PC-3 (cell line): Measurements from ENCODE around the gene PKN1. TPM values are rescaled to one million over a fixed set of nuclear protein-coding genes. Genes with fewer than 3 reads are reported as not detected.
A peak's percentile ranks its signal among the peaks of the same experiment; 100 is the strongest.

Source experiments
- ATAC-seq: fragments of 200-7000 bp; cut with Tn5 transposase; 2 replicates; pipeline ENCODE4 v1.9.1; 2020; ENCODE audit warnings: mild to moderate bottlenecking, moderate library complexity
- BruUV-seq: library from RNA; stranded (reverse); fragments of 400-500 nt; replicated peaks from 2 replicates; lab custom pipeline; 2021; lab: Mats Ljungman, UMichigan
- CTCF ChIA-PET: fragments of 300-600 bp; sonication (Branson Sonifier 250); formaldehyde crosslinking; loops from one replicate; lab custom pipeline; 2022; ENCODE audit warnings: antibody characterized with exemption; lab: Charles Lee
- POLR2A ChIA-PET: fragments of 300-600 bp; sonication (Branson Sonifier 250); formaldehyde crosslinking; loops from one replicate; lab custom pipeline; 2022; ENCODE audit warnings: antibody characterized with exemption; ENCODE audit not compliant: unreplicated experiment; lab: Charles Lee
- DNase-seq: peaks from one replicate; pipeline ENCODE4 v3.0.0-alpha.2; 2015
- H2AFZ ChIP-seq: fragments of 300-600 bp; sonication (generic); 2 replicates; pipeline ENCODE4 v1.6.0; 2016; ENCODE audit warnings: antibody characterized with exemption, low read length
- H3F3A ChIP-seq: fragments of 300-600 bp; sonication (generic); one replicate; pipeline ENCODE4 v1.6.0; 2017; ENCODE audit warnings: antibody characterized with exemption, low read length, control low read depth, mild to moderate bottlenecking; ENCODE audit not compliant: unreplicated experiment
- H3K27ac ChIP-seq: fragments of 300-600 bp; sonication (generic); 2 replicates; pipeline ENCODE4 v1.5.1; 2016; ENCODE audit warnings: mild to moderate bottlenecking, low read length
- H3K27me3 ChIP-seq: fragments of 300-600 bp; sonication (generic); 2 replicates; pipeline ENCODE4 v1.6.1; 2016; ENCODE audit warnings: low read length, mixed read lengths
- H3K36me3 ChIP-seq: fragments of 300-600 bp; sonication (generic); 2 replicates; pipeline ENCODE4 v1.6.1; 2016; ENCODE audit warnings: low read depth, mixed run types, low read length, mixed read lengths
- H3K4me1 ChIP-seq: fragments of 300-600 bp; sonication (generic); 2 replicates; pipeline ENCODE4 v1.5.1; 2016; ENCODE audit warnings: low read length; ENCODE audit not compliant: insufficient read depth
- H3K4me2 ChIP-seq: fragments of 300-600 bp; sonication (generic); 2 replicates; pipeline ENCODE4 v1.6.0; 2016; ENCODE audit warnings: low read length
- H3K4me3 ChIP-seq: fragments of 300-600 bp; sonication (generic); 2 replicates; pipeline ENCODE4 v1.5.1; 2016; ENCODE audit warnings: mild to moderate bottlenecking, low read length, mixed read lengths
- H3K79me2 ChIP-seq: fragments of 300-600 bp; sonication (generic); 2 replicates; pipeline ENCODE4 v1.6.1; 2017; ENCODE audit warnings: low read length, mixed read lengths
- H3K9ac ChIP-seq: fragments of 300-600 bp; sonication (generic); 2 replicates; pipeline ENCODE4 v1.6.0; 2016; ENCODE audit warnings: mild to moderate bottlenecking, low read length
- H3K9me2 ChIP-seq: fragments of 300-600 bp; sonication (generic); replicated peaks from 2 replicates; pipeline ENCODE4 v1.6.1; 2016; ENCODE audit warnings: mixed run types, low read length, mixed read lengths
- H3K9me3 ChIP-seq: fragments of 300-600 bp; sonication (generic); 2 replicates; pipeline ENCODE4 v1.6.1; 2016; ENCODE audit warnings: low read length, mixed read lengths
- H4K20me1 ChIP-seq: fragments of 300-600 bp; sonication (generic); 2 replicates; pipeline ENCODE4 v1.6.1; 2016; ENCODE audit warnings: low read length, mixed read lengths
- EZH2 ChIP-seq: fragments of 300-600 bp; sonication (generic); IDR thresholded peaks from one replicate; pipeline ENCODE4 v1.6.1; 2017; ENCODE audit warnings: antibody characterized with exemption, mild to moderate bottlenecking, low read length; ENCODE audit not compliant: unreplicated experiment
- EZH2phosphoT487 ChIP-seq: fragments of 300-600 bp; sonication (generic); IDR thresholded peaks from 2 replicates; pipeline ENCODE4 v1.6.1; 2018; ENCODE audit warnings: mild to moderate bottlenecking, antibody characterized with exemption, low read length, borderline replicate concordance
- intact Hi-C: fragments of 100-400 bp; cut with micrococcal nuclease; formaldehyde crosslinking; loops from 2 replicates; pipeline ENCODE4 v1.9.0; 2023
- total RNA-seq: library from RNA; depleted of rRNA; stranded (reverse); fragments of >200 nt; gene quantifications from 2 replicates; pipeline ENCODE4 v1.2.3, GENCODE V29; 2014
- TF ChIP-seq, protein P1 (sequence below): fragments of 300-600 bp; sonication (generic); conservative IDR thresholded peaks from 2 replicates; pipeline ENCODE4 v1.5.1; 2017; ENCODE audit warnings: antibody characterized with exemption, low read depth, mild to moderate bottlenecking, low read length

PKN1 gene
- total RNA-seq, 1 experiment from 2014 or later: 186 TPM

DNA sequence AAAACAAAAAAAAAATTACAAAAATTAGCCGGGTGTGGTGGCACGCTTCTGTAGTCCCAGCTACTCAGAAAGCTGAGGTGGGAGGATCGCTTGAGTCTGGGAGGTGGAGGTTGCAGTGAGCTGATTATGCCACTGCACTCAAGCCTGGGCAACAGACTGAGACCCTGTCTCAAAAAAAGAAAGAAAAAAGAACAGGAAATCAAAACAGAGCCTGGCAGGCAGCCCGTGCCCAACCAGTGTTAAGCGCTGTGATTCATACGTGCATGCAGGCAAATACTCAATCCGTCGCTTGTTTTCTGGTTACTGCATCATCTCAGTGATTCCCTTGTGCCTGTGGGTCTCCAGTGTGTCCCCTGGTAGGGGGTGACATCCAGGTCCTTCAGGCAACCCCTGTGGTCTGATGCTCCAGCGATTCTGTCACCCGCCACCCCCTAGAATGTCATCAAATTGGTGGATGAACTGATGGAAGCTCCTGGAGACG is 32.1 kb upstream of the PKN1 start:
- BruUV-seq: no TSS peak
- no peak overlapping the region for H3K9ac ChIP-seq
- no peaks in the 10 kb centered on the region for H3K9me3 ChIP-seq
- intact Hi-C loops: loop anchor here (5.0 kb wide), 1 partner anchor 34 kb away; no protein-coding TSS in a partner anchor
- H3K27ac ChIP-seq: no peak overlapping the region
- ATAC-seq (no peak), DNase-seq (no peak)
- no peak overlapping the region for H3K4me2 ChIP-seq
- no peaks in the 10 kb centered on the region for H4K20me1 ChIP-seq
- no peaks in the 10 kb centered on the region for H3K27me3 ChIP-seq
- peaks cover 6% of the 10 kb centered on the region for H3F3A ChIP-seq
- peaks cover 45% of the 10 kb centered on the region for H3K36me3 ChIP-seq
- no peak for TF ChIP-seq EZH2
- TF ChIP-seq, protein P1, sequence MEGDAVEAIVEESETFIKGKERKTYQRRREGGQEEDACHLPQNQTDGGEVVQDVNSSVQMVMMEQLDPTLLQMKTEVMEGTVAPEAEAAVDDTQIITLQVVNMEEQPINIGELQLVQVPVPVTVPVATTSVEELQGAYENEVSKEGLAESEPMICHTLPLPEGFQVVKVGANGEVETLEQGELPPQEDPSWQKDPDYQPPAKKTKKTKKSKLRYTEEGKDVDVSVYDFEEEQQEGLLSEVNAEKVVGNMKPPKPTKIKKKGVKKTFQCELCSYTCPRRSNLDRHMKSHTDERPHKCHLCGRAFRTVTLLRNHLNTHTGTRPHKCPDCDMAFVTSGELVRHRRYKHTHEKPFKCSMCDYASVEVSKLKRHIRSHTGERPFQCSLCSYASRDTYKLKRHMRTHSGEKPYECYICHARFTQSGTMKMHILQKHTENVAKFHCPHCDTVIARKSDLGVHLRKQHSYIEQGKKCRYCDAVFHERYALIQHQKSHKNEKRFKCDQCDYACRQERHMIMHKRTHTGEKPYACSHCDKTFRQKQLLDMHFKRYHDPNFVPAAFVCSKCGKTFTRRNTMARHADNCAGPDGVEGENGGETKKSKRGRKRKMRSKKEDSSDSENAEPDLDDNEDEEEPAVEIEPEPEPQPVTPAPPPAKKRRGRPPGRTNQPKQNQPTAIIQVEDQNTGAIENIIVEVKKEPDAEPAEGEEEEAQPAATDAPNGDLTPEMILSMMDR: no peak
- H3K9me2 ChIP-seq: no peaks in the 10 kb centered on the region
- H3K4me3 ChIP-seq: no peak overlapping the region
- ChIA-PET POLR2A (no interaction called here), CTCF (no interaction called here)
- H3K79me2 ChIP-seq: no peaks in the 10 kb centered on the region
- H2AFZ ChIP-seq: no peak overlapping the region
- peaks cover 4% of the 10 kb centered on the region; the same call in 1 of the 2 replicates for H3K4me1 ChIP-seq

GRCh38 chr19:14401468-14402195 is 31.5 kb upstream of the PKN1 start:
- Histone ChIP-seq H3K4me3 (no peak overlapping the region), H3K4me2 (no peak overlapping the region), H3K9ac (no peak overlapping the region), H3K79me2 (no peaks in the 10 kb centered on the region), H3K9me2 (no peaks in the 10 kb centered on the region), H3K27me3 (no peaks in the 10 kb centered on the region), H3K36me3 (peaks cover 44% of the 10 kb centered on the region), H2AFZ (no peak overlapping the region), H3F3A (peaks cover 9% of the 10 kb centered on the region), H3K9me3 (no peaks in the 10 kb centered on the region), H3K4me1 (peaks cover 4% of the 10 kb centered on the region; the same call in 1 of the 2 replicates), H3K27ac (peak overlapping the region; percentile 29), H4K20me1 (no peaks in the 10 kb centered on the region)
- POLR2A ChIA-PET: no interaction called here
- CTCF ChIA-PET: interaction anchor here (1.0 kb wide), 2 partner anchors 38 to 54 kb away, joined by 3 read pairs; no protein-coding TSS in a partner anchor
- TF ChIP-seq, protein P1: no peak
- TF ChIP-seq EZH2phosphoT487 (no peak), EZH2 (no peak)
- ATAC-seq (no peak), DNase-seq (no peak)
- intact Hi-C loops: loop anchor here (5.0 kb wide), 1 partner anchor 34 kb away; no protein-coding TSS in a partner anchor
- no TSS peak for BruUV-seq
